DMS79 (cell line): Measurements from ENCODE around the gene IL1B.

Experiments
- DNase-seq: peaks from one replicate; lab custom pipeline; 2025; lab: John Stamatoyannopoulos, UW

The IL1B gene

GRCh38 chr2:112803691-112804521 is 32.7 kb downstream of the IL1B start:
- no peak for DNase-seq

DNA sequence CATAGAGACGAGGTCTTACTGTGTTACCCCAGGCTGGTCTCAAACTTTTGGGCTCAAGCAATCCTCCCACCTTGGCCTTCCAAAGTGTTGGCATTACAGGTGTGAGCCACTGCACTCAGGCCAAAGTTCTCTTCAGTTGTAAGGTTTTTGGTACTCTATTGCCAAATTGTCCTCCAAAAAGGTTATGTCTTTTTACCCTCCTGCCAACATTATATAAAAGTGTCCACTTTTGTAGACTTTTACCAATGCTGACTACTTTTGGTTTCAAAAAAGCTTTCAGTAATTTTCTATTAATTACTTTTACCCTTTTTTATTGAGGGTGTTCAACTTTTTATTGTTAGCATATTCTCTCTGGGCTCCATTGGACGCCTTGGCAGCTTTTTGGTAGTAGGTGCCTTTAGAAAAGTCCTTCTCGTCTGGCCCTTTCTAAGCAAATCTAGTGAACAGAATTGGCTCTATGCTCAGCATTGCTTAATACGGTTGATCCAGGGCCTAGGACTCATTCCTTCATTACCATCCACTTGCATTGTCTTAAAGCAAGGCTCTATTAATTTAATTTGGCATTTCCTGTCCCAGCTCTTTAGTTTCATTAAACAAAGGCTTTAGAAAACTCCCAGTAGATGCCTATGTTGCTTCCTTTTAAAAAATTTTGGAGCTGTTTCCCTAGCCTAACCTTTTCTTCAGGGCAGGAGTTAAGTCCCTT is 35.5 kb downstream of the IL1B start:
- no peak for DNase-seq

- no peak for DNase-seq
These were observed 37.3 kb downstream of the IL1B start for GRCh38 chr2:112798979-112799975.

- DNase-seq: no peak
These were observed 40.1 kb downstream of the IL1B start for GRCh38 chr2:112796486-112796885.

DNA sequence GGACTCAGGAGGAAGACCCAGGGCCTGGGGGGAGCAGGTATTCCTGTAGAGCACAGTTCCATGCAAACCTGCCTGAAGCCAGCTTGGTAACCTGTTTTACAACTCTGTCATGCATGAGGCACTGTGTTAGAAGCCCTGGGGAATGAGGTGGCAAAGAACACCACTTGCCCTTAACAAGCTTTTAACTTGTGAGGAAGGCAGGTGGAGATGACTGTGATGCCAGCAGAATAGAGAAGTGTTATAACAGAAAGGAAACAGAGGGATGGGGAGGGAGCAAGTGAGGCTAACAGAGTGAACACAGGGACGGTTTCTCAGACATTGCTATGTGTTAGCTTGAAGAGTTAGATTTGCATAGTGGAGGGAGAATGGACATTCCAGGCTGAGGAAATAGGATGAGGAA is 40.8 kb downstream of the IL1B start:
- peak; percentile 77 for DNase-seq

- no peak for DNase-seq
These were observed 41.7 kb downstream of the IL1B start for GRCh38 chr2:112794841-112795240.

DNA sequence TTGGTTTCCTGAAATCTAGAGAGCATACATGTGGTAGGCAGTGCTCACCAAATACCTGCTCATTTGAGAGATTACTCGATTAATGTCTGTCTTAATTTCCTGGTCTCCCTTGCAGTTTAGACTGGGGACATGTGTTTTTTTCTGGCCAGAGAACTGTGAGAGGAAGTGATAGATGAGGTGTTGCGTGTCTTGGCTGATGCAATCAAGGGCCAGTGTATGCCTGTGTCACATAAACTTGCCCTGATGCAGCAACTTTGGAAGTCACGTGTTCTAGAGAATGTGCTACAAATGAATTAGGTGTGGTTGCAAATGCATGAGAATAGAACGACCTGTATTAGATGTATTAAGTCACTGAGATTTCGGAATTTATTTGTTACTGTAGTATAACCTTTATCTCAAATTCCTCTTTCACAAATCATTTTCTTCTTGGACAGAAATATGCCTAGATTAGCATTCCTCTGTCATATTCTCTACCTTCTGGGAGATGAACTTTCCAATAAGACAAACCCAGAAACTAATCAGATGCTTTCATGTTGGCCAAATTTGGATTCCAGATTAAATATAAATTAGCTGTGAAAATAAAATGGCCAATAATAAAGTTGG is 42.3 kb downstream of the IL1B start:
- no peak for DNase-seq

GRCh38 chr2:112793449-112793978 is 43.1 kb downstream of the IL1B start:
- DNase-seq: no peak

DNA sequence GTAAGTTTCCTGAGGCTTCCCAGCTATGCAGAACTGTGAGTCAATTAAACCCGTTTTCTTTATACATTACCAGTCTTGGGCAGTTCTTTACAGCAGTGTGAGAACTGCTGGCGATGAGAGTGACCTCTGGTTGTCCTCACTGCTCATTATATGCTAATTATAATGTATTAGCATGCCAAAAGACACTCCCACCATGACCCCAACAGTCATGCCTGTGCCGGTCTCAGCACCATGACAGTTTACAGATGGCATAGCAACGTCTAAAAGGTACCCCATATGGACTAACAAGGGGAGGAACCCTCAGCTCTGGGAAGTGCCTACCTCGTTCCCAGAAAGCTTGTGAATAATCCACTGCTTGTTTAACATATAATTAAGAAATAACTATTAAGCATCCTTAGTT is 44.2 kb downstream of the IL1B start:
- no peak for DNase-seq

- DNase-seq: no peak
These were observed 44.8 kb downstream of the IL1B start for GRCh38 chr2:112791693-112792230.

DNA sequence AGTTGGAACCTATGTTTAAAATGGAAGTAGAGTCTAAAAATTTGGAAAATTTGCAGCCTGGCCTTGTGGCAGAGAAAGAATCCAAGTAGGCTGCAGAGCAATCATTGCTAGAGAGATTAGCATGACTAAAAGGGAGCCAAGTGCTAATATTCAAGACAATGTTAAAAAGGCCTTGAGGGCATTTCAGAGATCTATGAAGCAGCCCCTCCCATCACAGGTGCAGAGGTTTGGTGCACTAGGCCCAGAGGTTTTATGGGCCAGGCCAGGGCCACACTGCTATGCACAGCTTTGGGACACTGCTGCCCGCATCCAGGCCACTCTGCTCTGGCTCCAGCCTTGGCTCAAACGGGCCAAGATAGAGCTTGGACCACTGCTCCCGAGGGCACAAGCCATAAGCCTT is 45.6 kb downstream of the IL1B start:
- DNase-seq: no peak

GRCh38 chr2:112790305-112790704 is 46.3 kb downstream of the IL1B start:
- DNase-seq: no peak

- DNase-seq: no peak
These were observed 47.4 kb downstream of the IL1B start for GRCh38 chr2:112789186-112789585.

DNA sequence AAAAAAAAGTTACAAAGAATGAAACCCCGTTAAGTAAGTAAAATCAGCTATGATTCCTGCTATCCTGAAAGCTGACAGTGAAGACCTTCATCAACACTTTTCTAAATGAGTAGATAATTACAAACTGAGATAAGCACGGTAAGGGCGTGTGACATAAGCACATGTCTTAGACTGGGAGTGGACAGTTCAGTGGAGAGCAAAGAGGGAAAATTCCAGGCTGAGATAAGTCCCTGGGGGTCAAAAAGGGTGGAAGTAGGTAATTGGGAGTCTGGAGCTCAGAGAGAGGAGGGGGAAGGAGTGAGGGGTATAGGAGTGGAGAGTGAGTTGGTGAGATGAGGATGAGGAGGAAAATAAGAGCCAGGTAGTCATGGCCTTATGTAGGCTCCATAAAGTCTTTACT is 47.9 kb downstream of the IL1B start:
- no peak for DNase-seq

GRCh38 chr2:112787729-112788393 is 48.7 kb downstream of the IL1B start:
- no peak for DNase-seq

DNA sequence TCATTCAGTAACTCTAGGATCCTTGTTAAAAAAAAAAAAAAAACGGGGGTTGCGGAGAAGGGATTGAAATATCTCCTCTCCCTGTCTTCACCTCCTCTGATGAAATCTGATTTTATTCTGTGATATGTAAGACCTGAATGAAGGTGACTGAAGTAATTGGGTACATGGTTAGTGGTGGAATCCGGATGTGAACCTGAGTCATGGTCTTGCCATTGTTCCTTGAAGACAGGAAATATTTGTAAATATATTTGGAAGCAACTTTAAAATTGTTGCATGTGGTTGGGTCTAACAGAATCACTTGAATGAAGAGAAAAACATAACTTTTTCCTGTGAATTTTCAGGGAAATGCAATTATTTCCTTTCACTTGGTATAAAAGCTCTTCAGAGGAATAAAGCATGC is 49.3 kb downstream of the IL1B start:
- DNase-seq: no peak

DNA sequence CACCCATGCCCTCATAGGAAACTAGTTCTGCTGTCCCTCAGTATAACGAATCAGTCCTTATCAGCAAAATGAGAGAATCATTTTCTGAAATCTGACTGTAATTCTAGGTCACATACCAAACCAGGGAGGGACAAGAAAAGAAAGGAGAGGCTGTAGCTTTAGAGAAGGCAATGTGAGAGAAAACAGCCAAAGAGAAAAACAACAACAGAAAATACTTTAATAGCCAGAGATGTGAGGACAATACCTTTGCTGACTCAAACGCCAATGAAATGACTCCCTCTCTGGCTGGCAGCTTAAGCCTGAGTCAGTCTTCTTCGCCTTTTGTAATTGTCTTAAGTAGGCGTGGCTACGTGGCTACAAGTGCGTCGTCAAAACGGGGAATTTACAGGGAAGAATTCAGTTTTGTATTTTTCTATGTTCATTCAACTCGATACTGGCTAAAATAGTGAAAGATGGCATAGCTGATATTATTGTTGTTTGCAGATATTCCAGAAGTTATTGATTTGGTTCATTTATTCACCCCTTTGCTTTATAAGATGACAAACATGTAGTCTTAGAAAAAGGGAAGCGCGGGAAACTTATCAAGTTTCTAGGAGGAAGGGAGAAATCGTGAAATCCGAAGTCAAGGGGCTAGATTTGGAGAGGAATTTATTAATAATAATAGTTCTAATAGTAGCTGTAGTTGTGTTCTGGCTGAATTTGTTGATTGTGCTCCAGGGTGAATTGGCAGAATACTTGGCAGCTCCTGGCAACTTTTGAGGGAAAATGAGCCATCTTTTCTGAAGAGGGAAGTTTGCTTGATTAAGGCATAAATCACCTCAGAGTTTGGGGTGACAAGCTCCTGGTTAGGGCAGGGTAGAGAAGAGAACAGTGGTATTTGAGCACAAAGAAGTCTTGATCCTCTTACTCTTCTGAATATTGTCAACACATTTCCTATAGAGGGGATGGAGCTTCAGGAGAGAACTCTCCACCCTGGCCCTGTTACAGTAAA is 52.1 kb downstream of the IL1B start, which contains the start of gene IL1A:
Gene IL1A, minus strand, starts transcription at position 295 of the 991 bp plus-strand sequence. CDS start 723 bp downstream, outside the sequence.
- no peak for DNase-seq

GRCh38 chr2:112783187-112783714 is 53.3 kb downstream of the IL1B start:
- DNase-seq: no peak

- no peak for DNase-seq
These were observed 54.3 kb downstream of the IL1B start for GRCh38 chr2:112782234-112782799.
